Hindlimb muscle (tissue), 1 donor: Measurements from ENCODE around the gene ATOSB. TPM values are rescaled to one million over a fixed set of nuclear protein-coding genes. Genes with fewer than 3 reads are reported as not detected.

Experiments
- DNase-seq: peaks from one replicate; pipeline ENCODE4 v3.0.0-alpha.2; 2013
- polyA plus RNA-seq: library from polyadenylated mRNA; unstranded; fragments of 120-200 nt; gene quantifications from one replicate; pipeline ENCODE4 v1.2.1, GENCODE V29; 2013; ENCODE audit not compliant: insufficient read length

ATOSB gene
- polyA plus RNA-seq, 1 donor, result 12.7 TPM

DNA sequence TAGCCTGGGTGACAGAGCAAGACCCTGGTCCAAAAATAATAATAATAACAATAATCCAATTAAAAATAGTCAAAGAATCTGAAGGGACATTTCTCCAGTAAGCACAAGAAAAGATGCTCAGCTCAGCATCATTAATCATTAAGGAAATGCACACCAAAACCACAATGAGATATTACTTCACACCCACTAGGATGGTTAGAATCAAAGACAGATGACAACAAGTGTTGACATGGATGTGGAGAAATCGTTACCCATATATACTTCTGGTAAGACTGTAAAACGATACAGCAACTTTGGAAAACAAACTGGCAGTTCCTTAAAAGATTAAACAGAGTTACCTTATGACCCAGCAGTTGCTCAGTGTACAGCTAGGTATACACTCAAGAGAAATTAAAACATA is 30.6 kb downstream of the ATOSB start:
- DNase-seq, result no peak

DNA sequence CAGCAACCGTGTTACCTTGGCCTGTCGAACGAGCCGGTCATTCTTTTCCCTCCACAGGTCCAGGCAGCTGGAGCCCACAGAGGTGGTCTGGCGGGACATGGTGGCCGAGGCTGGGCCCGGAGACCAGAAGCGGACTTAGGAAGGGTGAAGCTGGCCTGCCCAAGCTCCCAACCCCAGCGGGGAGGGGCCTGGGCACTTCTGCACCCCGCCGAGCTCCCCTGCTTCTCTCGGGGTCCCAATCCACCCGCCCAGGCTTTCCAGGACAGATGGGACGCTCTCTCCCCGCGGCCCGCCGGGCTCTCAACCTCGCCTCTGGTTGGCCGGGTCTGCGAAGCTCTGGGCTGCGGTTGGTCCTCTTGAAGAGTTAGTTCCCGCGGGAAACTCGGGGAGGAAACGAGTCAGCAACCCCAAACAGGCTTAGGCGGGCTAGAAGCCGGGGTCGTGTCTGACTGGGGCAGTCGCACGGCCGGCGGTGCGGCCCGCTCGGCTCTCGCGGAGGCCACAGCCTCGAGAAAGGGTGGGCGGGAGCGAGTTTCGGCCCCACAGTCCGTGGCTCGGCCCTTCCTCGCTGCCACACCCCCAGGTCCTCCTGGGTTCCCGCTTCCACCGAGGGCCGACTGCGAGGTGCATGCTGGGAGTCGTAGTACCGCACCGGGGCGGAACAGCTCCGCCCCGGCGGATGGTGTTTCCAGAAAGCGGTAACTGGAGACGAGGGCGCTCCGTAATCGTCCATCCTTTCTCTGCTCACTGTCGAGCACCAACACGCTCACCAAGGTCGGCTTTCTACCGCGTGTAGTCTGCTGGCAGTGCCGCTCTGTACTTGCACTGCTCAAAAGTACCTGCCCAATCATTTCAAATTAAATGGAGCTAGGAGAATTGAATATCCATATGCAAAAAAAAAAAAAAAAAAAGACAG is 36.0 kb downstream of the ATOSB start, which contains the start of gene FANCG:
FANCG (minus strand) TSS at position 517 of the 916 bp plus-strand sequence; CDS start at position 99, 418 bp downstream.
- DNase-seq, result peak; percentile 95

DNA sequence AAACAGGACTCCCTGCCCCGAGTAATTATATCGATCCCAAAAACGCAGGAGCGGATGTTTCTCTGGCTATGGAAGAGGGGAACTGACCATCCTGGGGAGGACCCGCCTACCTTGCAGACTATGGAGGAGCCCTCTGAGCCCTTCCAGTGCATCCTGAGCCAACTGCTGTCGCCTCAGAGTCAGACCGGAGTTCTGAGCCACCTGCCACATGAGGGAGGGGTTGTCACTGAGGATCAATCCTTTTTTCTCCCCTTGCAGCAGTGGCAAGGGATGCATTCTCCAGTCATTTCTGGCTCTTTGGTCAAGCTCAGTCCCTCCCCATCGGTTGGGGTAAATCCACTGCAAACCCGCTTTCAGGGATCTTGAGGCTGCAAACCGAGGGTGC is 36.6 kb downstream of the ATOSB start:
- no peak for DNase-seq

DNA sequence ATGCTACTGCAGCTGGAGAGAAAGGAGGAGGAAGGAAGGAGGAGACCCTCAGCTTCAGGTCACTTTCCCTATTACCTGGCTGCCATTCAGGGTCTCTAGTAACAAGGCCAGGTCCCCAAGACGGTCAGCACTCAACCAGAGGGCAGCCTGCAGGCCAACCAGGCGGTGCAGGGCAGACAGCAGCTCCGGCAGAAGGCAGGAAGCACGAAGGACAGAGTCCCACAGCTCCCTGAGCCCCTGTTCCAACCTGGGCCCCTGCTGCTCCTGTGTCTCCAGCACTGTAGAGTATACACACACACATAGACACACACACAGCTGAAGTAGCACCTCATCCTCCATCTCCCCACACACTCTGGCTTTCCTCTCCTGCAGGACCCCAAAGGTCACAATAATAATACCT is 37.6 kb downstream of the ATOSB start:
- DNase-seq, result no peak

DNA sequence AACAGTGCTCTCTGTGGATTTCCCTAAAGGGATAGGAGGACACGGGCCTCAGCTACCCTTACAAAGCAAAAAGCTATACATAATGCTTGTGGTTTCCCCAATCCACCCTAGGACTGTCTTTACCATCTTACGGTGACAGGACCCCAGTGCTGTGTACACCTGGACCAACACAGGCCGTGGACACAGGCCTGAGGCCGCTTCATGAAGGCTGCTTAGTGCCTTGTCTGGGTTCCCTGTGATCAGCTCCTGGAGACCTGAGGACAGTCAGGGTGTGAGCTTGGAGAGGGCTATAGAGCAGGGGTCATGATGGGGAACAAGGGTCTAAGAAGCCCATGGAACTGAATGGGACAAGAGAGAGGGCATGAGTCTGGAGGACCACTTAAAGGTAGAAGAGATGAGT is 38.8 kb downstream of the ATOSB start:
- no peak for DNase-seq

DNA sequence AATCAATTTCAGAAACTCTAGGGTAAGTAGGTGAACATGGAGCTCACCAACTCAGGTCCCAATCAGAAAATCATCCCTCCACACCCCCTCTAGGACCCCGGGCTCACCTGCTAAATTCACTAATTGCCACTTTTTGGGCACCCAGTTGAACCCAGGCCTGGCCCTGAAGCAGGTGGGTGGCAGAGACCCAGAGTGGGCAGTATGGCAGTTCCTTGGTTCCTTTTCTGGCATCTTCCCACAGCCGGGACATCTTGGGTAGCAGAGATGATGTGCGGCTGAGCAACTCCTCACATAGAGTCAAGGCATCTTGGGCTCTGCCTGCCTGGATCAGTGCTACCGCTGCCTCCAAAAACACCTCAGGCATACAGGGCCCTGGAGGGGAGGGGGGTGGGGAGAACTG is 40.3 kb downstream of the ATOSB start:
- no peak for DNase-seq

DNA sequence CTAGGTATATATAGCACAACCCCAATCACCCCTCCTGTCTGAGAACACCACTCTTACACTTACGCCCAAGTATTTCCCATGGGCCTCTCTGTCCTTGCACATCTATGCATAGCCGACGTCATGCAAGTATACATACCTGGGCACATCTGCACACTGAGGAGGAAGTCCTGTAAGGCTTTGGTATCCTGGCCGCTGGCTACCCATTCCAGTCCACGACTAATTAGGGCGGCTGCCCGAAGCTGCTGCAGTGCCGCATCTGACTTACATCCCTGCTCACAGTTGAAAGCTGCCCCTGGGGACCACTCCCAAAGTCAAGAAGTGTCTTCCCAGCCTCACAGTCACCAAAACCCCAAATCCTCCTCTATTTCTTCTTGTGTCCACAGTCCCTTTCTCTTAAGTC is 40.9 kb downstream of the ATOSB start:
- no peak for DNase-seq

DNA sequence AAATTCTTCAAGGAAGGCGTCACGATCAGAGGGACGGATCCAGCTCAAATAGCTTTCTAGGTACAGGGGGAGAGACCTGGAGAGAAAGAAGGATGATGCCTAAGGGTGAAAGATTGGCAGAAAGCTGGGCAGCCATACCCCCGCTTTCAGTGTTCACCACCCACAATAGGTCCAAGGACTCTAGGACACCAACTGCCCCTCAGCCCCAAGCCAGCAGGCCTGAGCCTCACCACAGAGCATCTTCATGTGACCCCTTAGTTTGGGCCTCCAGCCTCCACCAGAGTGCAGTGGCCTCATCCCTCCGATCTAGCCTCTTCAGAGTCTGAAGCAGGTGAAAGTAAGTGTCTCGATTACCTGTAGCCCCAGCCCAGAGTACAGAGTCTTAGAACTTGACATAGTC is 41.5 kb downstream of the ATOSB start:
- no peak for DNase-seq

DNA sequence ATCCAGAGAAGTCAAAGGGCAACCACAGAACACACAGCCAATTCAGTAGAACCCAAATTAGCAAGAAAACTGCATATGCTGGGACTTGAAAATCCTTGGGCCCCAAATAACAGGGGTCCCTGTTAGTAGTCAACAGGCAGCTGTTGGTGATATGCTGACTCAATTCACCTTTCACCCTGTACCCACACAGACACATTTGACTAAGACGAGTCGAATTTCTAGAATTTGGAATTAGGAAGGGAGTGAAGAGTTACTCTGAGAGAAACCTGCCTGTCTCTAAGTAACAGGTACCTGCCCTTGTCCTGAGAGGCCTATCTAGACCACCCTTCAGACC is 42.4 kb downstream of the ATOSB start:
- no peak for DNase-seq

DNA sequence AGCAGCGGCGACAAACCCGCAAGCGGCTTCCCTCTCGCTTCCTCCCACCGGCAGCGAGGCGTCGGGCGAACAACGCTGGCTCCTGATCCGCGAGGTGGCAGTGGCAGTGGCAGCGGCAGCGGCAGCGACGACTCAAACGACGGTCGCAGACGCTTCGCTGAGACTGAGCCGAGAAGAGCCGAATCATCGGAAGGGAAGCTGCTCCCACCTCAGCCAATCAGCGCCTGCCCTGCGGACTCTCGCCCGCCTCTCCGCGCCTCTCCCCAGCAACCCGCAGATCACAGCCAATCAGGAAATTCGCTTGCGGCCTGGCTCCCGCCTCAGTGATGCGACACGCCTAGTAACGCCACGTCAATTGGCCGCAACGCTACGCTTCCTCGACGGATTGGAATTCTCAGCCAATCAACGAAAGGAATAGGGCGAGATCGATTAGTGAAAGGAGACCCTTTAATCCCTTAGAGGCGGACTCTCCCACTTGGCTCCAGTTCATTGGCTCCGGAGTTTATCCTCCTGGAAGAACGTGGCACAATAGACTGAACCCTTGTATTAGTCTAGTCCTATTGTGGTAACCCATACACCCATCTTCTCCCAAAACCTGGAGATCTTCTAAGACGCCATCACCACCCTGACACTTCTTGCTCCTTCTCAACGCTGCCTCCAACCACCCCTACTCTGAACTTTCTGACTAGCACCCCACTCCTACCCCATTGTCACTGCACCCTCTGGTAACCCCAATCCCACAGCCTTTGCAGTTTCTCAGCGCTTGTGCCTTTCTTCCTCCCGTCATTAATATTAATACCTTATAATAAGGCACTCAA is 43.0 kb downstream of the ATOSB start, which contains the start of gene VCP:
VCP (minus strand) TSS at position 165 of the 818 bp plus-strand sequence. CDS start 272 bp downstream, outside the sequence.
- peak; percentile 97 for DNase-seq

DNA sequence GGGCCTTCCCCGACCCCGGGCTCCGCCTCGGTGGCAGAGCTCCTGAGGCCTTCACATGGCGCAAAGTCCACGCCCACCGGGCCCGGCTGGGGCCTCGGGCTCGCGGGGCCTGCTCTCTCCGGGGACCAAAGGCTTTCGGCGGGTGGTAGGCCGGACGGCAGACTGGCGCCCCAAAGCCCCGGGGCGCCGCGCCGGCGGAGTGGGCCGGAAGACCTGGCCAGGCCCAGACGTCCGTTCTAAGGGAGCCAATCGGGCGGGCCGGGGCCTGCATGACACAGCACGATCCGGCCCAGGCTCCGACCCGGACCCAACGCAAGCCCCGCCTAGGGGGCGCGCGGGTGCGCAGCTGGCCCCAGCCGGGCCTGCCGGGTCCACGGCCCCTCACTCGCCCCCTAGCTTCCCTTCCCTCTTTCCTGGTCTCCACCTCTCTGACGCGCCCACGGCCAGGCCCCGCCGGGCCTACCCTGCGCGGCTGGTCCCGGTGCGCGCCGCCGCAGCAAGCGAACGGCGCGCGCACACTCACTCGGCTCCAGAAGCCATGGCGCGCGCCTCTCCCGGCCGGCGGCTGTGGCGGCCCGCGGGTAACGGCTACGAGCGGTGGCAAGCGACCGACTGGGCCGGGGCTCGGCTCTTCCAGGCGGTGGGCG is 43.7 kb downstream of the ATOSB start:
- DNase-seq, result peak; percentile 90

DNA sequence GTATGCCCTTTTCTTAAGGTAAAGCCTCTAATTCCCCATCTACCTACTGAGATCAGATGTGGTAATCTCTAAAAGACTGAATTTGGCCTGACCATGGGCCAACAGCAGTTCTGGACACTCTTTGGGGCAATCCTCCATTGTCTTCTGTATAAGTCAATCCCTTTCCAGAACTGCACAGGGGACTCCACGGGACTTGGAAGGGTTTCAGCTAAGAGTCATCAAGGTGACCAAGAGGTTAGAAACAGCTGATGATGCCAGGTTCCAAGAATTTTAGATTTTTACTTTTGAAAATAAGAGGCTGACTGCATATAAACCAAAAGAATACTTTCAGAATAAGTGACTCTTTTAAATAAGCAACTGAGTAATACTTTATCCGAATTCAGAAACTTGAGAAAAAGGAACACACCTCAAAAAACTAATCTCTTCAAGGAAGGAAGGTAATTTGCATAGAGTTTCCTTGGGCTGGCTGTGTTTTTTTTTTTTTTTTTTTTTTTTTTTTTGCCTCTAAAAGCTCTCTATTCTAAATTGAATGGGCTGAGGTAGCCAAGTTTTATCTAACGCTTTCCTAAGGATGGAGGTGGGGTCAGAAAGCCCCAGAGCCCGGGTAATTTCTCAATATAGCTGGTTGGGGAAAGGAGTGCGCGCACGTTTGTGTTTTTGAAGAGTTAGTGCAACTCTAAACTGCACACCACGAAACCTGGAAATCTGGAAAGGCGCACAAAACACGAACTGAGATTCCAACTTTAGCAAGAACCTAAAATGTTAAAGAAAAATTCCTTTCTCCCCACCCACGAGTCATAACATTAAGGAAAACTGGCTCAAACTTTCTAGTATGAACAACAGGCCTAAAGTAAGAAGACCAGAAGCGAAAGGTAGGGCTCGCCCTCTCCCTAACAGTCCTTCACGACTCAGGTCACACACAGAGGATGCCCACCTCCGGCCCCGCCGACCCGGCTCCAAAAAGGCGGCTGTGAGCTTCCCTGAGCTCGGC is 44.5 kb downstream of the ATOSB start:
- no peak for DNase-seq

DNA sequence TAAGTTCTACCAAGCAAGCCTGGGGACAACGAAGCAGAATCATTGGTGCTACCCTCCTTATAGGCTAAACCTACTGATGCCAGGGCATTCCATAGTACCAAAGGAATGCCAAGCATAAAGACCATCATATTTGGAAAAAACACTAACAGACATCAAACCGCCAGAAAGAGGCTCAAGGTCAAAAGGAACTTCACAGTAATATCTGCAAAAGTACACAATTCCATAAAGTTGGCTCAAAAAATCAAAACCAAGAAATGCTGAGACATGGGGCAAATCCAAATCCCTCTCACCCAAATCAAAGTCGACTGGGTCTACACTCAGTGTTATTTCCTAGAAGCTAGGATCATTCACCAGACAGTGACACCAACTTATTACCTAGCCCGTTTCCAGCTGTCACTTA is 46.6 kb downstream of the ATOSB start:
- DNase-seq, result no peak

DNA sequence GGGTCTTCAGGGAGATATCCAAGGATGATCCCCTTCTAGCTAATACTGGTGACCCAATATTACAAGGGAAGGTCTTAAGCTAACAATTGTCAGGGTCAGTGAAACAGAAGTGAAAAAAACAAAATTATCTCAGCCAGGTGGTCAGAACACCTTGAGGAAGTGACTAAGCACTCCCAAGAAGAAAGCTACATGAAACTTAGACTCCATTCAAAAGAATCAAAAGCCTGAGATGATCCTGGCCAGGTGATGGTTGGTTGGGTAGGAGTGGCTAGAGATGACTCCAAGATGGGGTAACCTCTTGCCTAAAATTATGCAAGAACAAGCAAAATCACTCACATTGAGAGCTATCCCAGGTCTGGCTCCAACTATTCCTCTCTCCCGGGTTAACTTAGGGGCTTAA is 48.6 kb downstream of the ATOSB start:
- DNase-seq, result no peak

DNA sequence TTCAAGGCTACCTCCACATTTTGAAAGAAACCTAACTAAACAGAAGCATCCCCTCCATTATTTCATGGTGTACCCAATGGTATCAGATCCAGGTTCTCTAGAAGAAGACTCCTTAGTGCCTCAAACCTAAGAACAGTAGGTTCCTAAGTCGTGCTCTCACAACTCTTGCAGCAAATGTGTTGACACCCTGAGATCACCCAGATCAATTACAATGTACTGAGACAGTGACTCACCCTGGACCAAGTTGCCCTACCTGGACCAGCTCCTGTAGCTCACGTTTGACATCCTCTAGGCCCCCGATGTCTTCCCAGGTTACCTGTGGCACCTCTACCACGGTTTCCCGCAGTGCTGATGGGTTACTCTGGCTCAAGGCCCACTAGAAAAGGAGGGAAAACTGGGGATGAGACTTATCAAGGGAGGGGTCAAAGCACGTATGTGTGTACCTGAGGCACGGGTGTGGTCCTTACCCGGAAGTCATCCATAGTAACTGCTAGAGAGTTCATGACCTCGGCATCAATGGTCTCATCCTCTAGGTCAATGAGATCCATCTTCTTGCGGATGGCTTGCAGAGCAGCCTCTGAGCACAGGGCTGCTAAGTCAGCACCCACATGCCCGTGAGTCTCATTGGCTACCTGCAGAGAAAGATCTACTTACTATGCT is 55.0 kb downstream of the ATOSB start:
- DNase-seq, result no peak

DNA sequence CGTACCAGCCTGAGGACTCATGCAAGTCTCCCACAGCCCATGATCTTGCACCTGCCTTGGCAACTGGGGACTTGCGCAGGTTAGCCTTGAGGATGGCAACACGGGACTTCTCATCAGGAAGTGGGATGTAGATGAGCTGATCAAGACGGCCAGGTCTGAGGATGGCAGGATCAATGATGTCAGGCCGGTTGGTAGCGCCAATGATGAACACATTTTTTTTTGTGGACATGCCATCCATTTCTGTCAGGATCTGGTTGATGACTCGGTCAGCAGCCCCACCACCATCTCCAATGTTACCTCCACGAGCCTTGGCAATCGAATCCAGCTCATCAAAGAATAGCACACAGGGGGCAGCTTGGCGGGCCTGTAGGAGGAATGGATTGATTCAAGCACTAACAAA is 56.2 kb downstream of the ATOSB start:
- no peak for DNase-seq

DNA sequence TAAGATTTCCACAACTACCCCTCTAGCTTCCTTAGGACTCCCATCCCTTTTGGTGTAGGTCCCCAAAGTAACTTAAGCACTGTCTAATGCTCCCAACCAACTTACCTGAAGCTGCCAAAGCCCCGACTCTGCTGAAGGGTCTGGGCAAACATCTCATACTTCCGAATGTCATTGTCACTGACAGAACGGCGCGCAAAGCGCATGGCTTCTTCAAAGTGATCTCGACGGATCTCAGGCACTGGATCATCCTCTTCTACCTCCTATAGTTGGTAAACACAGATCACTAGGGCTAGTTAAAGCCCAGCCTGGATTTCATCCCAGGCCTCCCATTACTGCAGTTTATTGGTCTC is 58.4 kb downstream of the ATOSB start:
- no peak for DNase-seq

DNA sequence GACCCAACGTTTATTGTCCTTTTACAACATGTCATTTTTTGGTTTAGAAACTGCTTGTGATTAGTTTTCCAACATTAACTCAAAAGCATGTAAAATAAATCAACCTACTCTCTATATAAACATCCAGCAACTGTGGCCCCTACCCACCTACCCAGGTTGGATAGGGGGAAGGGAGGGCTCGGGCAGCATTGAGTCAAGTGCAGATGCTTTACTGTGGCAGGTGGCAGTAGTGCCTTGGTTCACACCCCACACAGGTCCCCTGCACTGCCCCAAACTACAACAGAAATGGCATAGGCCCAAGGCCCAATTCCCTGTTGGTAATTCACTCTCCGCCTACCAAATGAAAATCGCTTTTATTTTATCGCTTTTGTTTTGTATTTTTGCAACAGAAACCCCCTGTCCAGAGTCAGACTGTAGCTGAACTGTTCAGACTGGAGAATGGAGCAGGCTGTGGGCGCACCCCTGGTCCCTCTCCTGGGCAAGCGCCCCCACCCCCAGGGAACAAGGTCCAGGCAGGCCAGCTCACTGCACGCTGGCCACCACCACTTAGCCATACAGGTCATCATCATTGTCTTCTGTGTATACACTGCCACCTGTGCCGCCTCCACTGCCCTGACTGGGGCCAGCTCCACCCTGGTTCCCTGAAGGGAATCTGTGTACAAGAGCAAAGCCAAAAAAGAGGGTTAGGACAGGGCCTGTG is 58.9 kb downstream of the ATOSB start:
- no peak for DNase-seq

DNA sequence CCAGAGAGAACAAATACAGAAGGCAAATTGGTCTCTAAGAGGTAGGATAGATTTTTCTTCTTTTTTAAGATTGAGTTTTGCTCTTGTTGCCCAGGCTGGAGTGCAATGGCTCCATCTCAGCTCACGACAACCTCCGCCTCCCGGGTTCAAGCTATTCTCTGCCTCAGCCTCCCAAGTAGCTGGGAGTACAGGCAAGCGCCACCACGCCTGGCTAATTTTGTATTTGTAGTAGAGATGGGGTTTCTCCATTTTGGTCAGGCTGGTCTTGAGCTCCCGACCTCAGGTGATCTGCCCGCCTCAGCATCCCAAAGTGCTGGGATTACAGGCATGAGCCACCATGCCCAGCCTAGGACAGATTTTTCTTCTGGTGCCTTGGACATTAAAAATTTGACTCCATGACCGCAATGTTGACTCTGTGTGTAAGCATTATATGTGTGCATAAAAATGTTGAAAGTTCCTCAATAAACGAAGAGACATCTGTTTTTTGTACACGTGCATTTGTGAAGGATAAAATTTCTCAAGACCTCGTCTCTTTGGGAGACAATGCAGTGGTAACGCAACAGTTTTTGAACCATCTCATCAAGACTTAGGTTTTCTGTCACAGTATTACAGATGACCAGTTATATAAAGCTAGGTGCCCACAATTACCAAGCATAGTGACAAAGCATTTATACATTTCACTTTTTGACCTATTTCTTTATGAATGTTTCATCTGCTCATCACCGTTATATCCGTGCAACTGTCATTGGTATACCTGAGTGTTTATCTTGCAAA is 60.6 kb downstream of the ATOSB start:
- DNase-seq, result no peak
